ENCODE measurements around the gene CPSF7.
"Not testable (repeated sequence)": the region's sequence is repeated elsewhere in the genome, so short reads cannot be mapped to it uniquely, and the experiment has no call there.

The CPSF7 gene

DNA sequence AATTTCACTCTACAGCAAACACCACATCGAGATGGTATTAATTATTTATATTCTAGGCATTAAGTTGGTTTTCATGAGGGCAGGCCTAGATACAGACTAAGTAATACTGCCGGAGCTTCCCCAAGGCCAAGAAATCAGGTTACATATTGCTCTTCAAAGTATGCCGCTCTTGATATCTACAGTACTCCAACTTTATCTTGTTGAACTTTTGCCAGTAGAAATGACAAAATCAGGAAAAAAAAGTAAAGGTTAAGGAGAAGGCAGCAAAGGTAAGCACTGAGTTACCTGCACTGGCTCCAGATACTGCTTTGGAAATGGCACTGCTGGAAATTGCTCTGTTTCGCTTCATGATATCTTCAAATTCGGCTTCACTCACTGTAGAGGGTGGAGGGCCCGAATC, 14.4 kb downstream of the CPSF7 start:
- peaks cover 83% of the 10 kb centered on the region for H3K36me3 Mint-ChIP-seq (ENCODE audit: low read depth)

GRCh38 chr11:61414547-61414946, 15.2 kb downstream of the CPSF7 start:
- Mint-ChIP-seq H3K27me3 (no peaks in the 10 kb centered on the region), H3K4me1 (ENCODE audit: low read depth) (peaks cover 21% of the 10 kb centered on the region), H3K9me3 (no peaks in the 10 kb centered on the region), H3K4me3 (no peak overlapping the region), H3K27ac (peak overlapping the region; percentile 26), H3K36me3 (ENCODE audit: low read depth) (peaks cover 81% of the 10 kb centered on the region)

More for the DNA sequence above, 14.4 kb downstream of the CPSF7 start:
- Mint-ChIP-seq H3K27ac (no peak overlapping the region), H3K9me3 (no peaks in the 10 kb centered on the region), H3K4me1 (ENCODE audit: low read depth) (peaks cover 29% of the 10 kb centered on the region), H3K4me3 (no peak overlapping the region), H3K27me3 (no peaks in the 10 kb centered on the region)

DNA sequence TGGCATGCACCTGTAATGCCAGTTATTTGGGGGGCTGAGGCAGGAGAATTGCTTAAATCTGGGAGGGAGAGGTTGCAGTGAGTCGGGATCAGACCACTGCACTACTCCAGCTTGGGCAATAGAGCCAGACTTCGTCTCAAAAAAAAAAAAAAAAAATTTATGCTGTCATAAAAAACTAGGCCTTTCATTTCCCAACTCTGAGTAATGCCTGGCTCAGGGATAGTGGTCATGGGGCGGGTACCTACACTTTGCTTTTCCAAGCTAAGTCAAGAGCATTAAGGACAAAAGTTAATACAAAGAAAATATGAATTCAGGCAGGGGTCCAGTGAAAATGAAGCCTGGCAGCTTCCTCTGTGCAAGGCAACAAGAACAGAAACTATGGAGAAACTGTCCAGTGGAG, 16.3 kb downstream of the CPSF7 start:
- no peak overlapping the region for H3K4me3 Mint-ChIP-seq
- H3K9me3 Mint-ChIP-seq: no peaks in the 10 kb centered on the region
- H3K36me3 Mint-ChIP-seq (ENCODE audit: low read depth): peaks cover 75% of the 10 kb centered on the region
- H3K27ac Mint-ChIP-seq: peak overlapping the region; percentile 3
- peaks cover 11% of the 10 kb centered on the region for H3K4me1 Mint-ChIP-seq (ENCODE audit: low read depth)
- H3K27me3 Mint-ChIP-seq: no peaks in the 10 kb centered on the region

- Mint-ChIP-seq H3K4me1 (ENCODE audit: low read depth) (no peaks in the 10 kb centered on the region), H3K9me3 (no peaks in the 10 kb centered on the region), H3K36me3 (ENCODE audit: low read depth) (peaks cover 73% of the 10 kb centered on the region), H3K27me3 (no peaks in the 10 kb centered on the region), H3K4me3 (no peak overlapping the region), H3K27ac (no peak overlapping the region)
Observed at GRCh38 chr11:61411589-61411988, 18.2 kb downstream of the CPSF7 start.

DNA sequence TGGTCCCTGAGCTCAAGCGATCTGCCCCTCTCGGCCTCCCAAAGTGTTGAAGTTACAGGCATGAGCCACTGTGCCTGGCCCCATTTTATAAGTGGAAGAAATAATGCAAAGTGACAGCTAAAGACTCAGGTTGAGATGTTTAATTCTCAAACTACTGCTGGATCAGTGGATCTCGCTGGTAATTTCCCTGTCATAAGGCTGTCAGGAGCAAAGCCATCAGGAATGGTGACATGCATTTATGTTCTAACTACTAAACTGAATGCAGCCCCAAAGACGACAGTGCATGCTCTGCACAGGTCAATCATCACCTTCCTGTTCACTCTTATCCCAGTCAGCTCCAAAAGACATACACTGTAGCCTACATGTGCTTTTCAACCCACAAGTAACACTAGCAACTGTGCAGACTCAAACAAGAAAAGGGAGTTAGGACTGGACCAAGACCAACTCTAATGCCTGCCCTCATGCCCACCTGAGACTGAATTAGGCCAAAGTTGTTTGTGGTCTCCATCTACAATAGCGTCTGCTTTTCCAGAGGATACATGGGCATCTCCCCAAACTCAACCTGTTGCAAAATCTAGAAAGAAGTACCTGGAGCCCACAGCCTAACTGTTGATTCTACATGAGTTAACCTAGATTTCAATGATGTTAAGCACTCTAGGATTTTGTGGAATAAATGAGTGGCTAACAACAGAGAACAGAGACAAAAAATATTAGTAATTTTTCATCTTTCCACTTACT, 22.6 kb downstream of the CPSF7 start:
- Mint-ChIP-seq H3K27ac (no peak overlapping the region), H3K9me3 (no peaks in the 10 kb centered on the region), H3K4me1 (ENCODE audit: low read depth) (no peaks in the 10 kb centered on the region), H3K27me3 (no peaks in the 10 kb centered on the region), H3K4me3 (no peak overlapping the region), H3K36me3 (ENCODE audit: low read depth) (peaks cover 81% of the 10 kb centered on the region)

GRCh38 chr11:61406067-61406466, 23.7 kb downstream of the CPSF7 start:
- peaks cover 78% of the 10 kb centered on the region for H3K36me3 Mint-ChIP-seq (ENCODE audit: low read depth)
- no peak overlapping the region for H3K27ac Mint-ChIP-seq
- no peaks in the 10 kb centered on the region for H3K9me3 Mint-ChIP-seq
- H3K4me3 Mint-ChIP-seq: no peak overlapping the region
- no peaks in the 10 kb centered on the region for H3K27me3 Mint-ChIP-seq
- no peaks in the 10 kb centered on the region for H3K4me1 Mint-ChIP-seq (ENCODE audit: low read depth)

DNA sequence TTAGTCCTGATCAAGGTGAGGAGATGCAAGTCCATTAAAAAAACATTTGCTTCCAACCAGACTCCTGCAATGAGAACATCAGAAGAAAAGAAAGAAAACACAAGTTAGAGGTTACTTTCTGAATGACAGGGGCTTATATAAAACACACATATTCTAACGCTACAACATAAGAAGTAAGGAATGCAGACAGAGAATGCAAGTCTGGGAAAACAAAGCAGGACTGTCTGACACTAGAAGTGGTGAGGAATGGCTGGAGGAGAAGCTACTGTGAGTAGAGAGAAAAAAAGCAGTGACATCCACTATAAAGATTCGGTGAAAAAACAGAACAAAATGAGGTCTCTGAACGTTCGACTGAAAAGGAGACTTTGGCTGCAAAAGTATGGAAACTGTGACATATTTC, 25.1 kb downstream of the CPSF7 start:
- H3K27ac Mint-ChIP-seq: no peak overlapping the region
- H3K36me3 Mint-ChIP-seq (ENCODE audit: low read depth): peaks cover 76% of the 10 kb centered on the region
- H3K4me1 Mint-ChIP-seq (ENCODE audit: low read depth): no peaks in the 10 kb centered on the region
- H3K27me3 Mint-ChIP-seq: no peaks in the 10 kb centered on the region
- H3K9me3 Mint-ChIP-seq: no peaks in the 10 kb centered on the region
- no peak overlapping the region for H3K4me3 Mint-ChIP-seq

DNA sequence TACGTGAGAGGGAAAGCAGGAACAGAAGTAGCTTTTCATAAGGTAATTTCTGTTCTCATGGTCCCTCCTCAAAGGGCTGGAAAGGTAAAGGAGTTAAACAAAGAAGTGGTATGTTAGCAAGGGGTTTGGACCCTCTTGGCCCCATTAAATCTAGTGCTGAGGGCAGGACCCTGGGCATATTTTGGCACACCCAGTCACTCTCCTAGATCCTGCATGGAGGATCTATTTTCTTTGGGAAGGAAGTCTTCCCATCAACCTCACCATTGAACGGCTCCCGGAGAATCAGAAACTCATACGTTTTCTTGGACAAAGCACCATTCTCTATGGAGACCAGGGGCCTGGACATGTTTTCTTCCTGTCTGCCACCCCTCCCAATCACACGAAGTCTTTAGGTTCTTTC, 25.7 kb downstream of the CPSF7 start:
- H3K27me3 Mint-ChIP-seq: no peaks in the 10 kb centered on the region
- no peak overlapping the region for H3K27ac Mint-ChIP-seq
- peaks cover 77% of the 10 kb centered on the region for H3K36me3 Mint-ChIP-seq (ENCODE audit: low read depth)
- H3K4me1 Mint-ChIP-seq (ENCODE audit: low read depth): no peaks in the 10 kb centered on the region
- no peaks in the 10 kb centered on the region for H3K9me3 Mint-ChIP-seq
- no peak overlapping the region for H3K4me3 Mint-ChIP-seq

- H3K9me3 Mint-ChIP-seq: no peaks in the 10 kb centered on the region
- no peaks in the 10 kb centered on the region for H3K4me1 Mint-ChIP-seq (ENCODE audit: low read depth)
- H3K4me3 Mint-ChIP-seq: no peak overlapping the region
- H3K36me3 Mint-ChIP-seq (ENCODE audit: low read depth): peaks cover 79% of the 10 kb centered on the region
- H3K27ac Mint-ChIP-seq: no peak overlapping the region
- H3K27me3 Mint-ChIP-seq: no peaks in the 10 kb centered on the region
Observed at GRCh38 chr11:61403658-61404057, 26.1 kb downstream of the CPSF7 start.

GRCh38 chr11:61401573-61401972, 28.2 kb downstream of the CPSF7 start:
- peaks cover 66% of the 10 kb centered on the region for H3K36me3 Mint-ChIP-seq (ENCODE audit: low read depth)
- no peaks in the 10 kb centered on the region for H3K4me1 Mint-ChIP-seq (ENCODE audit: low read depth)
- no peaks in the 10 kb centered on the region for H3K27me3 Mint-ChIP-seq
- no peak overlapping the region for H3K4me3 Mint-ChIP-seq
- H3K9me3 Mint-ChIP-seq: no peaks in the 10 kb centered on the region
- H3K27ac Mint-ChIP-seq: no peak overlapping the region

DNA sequence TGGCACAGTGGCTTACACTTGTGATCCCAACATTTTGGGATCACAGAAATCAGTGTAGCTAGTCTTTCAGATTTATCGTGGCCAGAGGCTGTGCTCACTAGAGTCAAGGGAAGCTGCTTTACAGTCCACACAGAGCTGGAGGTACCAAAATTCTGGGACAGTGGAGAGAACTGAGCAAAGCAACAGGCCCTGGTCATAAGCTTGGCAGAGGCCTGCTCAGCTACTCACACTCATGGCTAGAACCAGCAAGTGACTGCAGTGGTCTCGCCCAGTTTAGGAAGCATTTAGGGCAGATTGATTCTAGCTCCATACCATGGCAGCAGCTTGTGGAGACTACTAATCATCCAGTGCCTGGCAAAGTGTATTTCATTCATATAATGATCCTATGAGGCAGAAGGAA, 28.6 kb downstream of the CPSF7 start:
- Mint-ChIP-seq H3K27me3 (no peaks in the 10 kb centered on the region), H3K4me1 (ENCODE audit: low read depth) (no peaks in the 10 kb centered on the region), H3K9me3 (no peaks in the 10 kb centered on the region), H3K4me3 (no peak overlapping the region), H3K36me3 (ENCODE audit: low read depth) (peaks cover 62% of the 10 kb centered on the region), H3K27ac (peak overlapping the region; percentile 7)

DNA sequence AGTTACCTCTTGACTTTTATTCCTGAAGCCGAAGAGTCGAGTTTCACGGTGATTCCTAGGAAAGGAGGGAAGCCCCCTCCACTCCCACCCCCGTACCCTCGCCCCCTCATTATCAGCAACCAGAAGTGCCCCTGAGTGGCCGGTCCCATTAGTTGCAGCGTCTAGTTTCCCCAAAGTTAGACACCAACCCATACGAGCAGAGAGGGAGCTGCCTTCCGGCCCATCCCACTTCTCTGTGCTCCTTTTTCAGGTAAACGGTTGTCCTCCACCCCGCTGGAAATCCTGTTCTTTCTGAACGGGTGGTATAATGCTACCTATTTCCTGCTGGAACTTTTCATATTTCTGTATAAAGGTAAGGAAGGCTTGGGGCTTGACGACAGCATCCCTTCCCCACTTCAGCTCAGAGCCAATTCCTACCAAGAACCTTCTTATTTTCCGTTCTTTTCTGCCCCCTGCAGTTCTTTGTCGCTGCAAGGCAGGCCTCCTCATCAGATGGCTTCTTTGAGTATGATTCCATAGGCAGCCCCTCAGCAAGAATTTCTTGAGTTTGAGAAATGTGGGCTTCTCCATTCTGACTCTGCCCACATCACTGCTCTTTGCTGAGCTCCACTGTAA, 36.7 kb downstream of the CPSF7 start:
- Mint-ChIP-seq H3K4me3 (peak overlapping the region; percentile 91), H3K27ac (peak overlapping the region; percentile 92), H3K9me3 (no peaks in the 10 kb centered on the region), H3K27me3 (no peaks in the 10 kb centered on the region), H3K4me1 (ENCODE audit: low read depth) (peaks cover 26% of the 10 kb centered on the region), H3K36me3 (ENCODE audit: low read depth) (peaks cover 11% of the 10 kb centered on the region)

GRCh38 chr11:61390161-61390560, 39.6 kb downstream of the CPSF7 start:
- Mint-ChIP-seq H3K9me3 (no peaks in the 10 kb centered on the region), H3K4me1 (ENCODE audit: low read depth) (peaks cover 33% of the 10 kb centered on the region), H3K27ac (no peak overlapping the region), H3K27me3 (no peaks in the 10 kb centered on the region), H3K4me3 (no peak overlapping the region), H3K36me3 (ENCODE audit: low read depth) (peaks cover 3% of the 10 kb centered on the region)

- Mint-ChIP-seq H3K27me3 (no peaks in the 10 kb centered on the region), H3K4me3 (no peak overlapping the region), H3K36me3 (ENCODE audit: low read depth) (no peaks in the 10 kb centered on the region), H3K9me3 (no peaks in the 10 kb centered on the region), H3K27ac (no peak overlapping the region), H3K4me1 (ENCODE audit: low read depth) (peaks cover 9% of the 10 kb centered on the region)
Observed at GRCh38 chr11:61384271-61385242, 45.2 kb downstream of the CPSF7 start.

DNA sequence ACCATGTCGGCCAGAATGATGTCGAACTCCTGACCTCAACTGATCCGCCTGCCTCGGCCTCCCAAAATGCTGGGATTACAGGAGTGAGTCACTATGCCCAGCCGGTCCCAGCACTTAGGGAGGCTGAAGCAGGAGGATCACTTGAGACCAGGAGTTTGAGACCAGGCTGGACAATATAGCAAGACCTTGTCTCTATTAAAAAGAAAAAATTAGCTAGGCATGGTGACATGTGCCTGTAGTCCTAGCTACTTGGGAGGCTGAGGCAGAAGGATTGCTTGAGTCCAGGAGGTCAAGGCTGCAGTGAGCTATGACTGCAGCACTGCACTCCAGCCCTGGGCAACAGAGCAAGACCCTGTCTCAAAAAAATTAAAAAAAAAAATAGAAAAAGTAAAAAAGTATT, 45.9 kb downstream of the CPSF7 start:
- not testable (repeated sequence) for H3K27me3 Mint-ChIP-seq; H3K4me3 Mint-ChIP-seq; H3K4me1 Mint-ChIP-seq (ENCODE audit: low read depth); H3K27ac Mint-ChIP-seq; H3K36me3 Mint-ChIP-seq (ENCODE audit: low read depth); H3K9me3 Mint-ChIP-seq

Measured in stimulated activated naive CD8-positive, alpha-beta T cell treated with anti-CD3 and anti-CD28 coated beads, Interleukin-15, Interleukin-2, amounts not matched to agents 100 ng/mL and 50 ng/mL, for 24 hours (primary cell).